ENCODE results near the gene UBASH3B.

The UBASH3B gene

DNA sequence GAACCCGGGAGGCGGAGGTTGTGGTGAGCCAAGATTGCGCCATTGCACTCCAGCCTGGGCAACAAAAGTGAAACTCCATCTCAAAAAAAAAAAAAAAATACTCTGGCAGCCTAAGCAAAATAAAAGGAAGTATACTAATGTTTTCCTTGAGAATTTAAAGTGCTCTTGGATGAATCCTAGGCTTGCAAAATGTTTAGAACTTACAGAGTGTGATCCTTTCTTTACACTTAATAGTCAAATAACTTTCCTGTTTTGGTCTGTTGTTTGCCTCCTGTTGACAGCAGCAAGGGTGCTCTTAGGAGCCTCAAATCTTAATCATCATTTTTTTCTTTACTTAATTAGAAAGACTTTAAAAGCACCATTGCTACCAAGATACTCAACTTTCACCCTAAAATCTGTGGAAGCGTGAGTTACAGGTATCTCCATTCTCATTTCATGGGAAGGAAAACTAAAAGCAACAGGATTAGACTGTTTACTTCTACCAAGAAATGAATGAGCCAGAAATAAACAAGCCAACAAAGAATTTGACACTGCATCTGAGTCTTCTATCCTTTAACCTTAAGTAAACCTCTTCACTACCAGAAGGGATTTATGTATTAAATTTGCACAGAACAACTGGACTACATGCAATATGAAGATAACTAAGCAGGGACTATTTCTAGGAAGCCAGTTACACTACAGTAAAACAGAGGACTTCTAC lies 144.0 kb downstream of the UBASH3B start:
- TF ChIP-seq, protein P1, sequence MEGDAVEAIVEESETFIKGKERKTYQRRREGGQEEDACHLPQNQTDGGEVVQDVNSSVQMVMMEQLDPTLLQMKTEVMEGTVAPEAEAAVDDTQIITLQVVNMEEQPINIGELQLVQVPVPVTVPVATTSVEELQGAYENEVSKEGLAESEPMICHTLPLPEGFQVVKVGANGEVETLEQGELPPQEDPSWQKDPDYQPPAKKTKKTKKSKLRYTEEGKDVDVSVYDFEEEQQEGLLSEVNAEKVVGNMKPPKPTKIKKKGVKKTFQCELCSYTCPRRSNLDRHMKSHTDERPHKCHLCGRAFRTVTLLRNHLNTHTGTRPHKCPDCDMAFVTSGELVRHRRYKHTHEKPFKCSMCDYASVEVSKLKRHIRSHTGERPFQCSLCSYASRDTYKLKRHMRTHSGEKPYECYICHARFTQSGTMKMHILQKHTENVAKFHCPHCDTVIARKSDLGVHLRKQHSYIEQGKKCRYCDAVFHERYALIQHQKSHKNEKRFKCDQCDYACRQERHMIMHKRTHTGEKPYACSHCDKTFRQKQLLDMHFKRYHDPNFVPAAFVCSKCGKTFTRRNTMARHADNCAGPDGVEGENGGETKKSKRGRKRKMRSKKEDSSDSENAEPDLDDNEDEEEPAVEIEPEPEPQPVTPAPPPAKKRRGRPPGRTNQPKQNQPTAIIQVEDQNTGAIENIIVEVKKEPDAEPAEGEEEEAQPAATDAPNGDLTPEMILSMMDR (IDR thresholded peaks at IDR 0.05; ENCODE audit: low read depth, low read length, missing control alignments), result no peak
- H3K4me3 ChIP-seq (replicated peaks; ENCODE audit: low read depth, low read length), result no peak overlapping the region
- DNase-seq (ENCODE audit: extremely low read depth, low read depth), result no peak

DNA sequence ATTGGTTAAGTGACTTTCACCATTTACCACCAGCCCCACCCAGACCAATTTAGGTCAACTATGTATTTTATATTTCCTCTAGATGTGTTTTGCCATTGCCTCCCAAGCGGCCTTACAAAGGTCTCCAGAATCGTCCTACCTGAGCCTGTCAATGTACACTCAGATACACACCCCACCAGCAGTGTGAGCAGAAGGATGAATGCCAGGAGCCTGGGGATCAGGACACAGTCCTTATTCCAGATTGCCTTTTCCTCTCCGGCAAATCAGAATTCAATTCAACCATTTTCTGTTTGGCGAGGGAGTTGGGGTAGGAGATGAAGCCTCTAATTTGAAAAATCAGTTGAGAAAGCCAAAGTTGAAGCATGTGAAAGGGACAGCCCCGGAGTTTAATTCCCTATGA lies 147.4 kb downstream of the UBASH3B start:
- no peak for DNase-seq (ENCODE audit: extremely low read depth, low read depth)
- TF ChIP-seq, protein P1 (IDR thresholded peaks at IDR 0.05; ENCODE audit: low read depth, low read length, missing control alignments), result no peak
- no peak overlapping the region for H3K4me3 ChIP-seq (replicated peaks; ENCODE audit: low read depth, low read length)

- no peak overlapping the region for H3K4me3 ChIP-seq (replicated peaks; ENCODE audit: low read depth, low read length)
- DNase-seq (ENCODE audit: extremely low read depth, low read depth), result no peak
- TF ChIP-seq, protein P1 (IDR thresholded peaks at IDR 0.05; ENCODE audit: low read depth, low read length, missing control alignments), result no peak
These were observed 147.8 kb downstream of the UBASH3B start for GRCh38 chr11:122803306-122803705.

- no peak for DNase-seq (ENCODE audit: extremely low read depth, low read depth)
- no peak overlapping the region for H3K4me3 ChIP-seq (replicated peaks; ENCODE audit: low read depth, low read length)
- TF ChIP-seq, protein P1 (IDR thresholded peaks at IDR 0.05; ENCODE audit: low read depth, low read length, missing control alignments), result no peak
These were observed 148.2 kb downstream of the UBASH3B start for GRCh38 chr11:122803716-122804115.

DNA sequence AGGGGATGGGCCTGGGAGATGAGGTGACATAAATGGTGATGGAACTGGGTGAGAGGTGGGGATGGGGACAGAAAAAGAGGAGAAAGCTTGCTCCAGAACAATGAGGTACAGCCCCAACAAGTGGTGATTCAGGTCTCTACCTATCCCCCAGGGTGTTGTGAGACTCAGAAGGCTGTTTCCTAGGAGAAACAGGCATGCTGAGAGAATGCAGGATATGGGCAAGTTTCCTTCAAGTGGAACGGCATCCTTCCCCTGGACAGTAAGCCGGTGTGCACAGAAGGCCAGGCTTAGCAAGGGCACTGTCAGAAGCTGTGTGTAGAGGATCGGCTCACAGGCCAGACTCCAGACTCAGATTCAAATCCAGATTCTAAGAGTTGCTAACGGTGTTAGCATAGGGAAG lies 148.6 kb downstream of the UBASH3B start:
- H3K4me3 ChIP-seq (replicated peaks; ENCODE audit: low read depth, low read length), result no peak overlapping the region
- TF ChIP-seq, protein P1 (IDR thresholded peaks at IDR 0.05; ENCODE audit: low read depth, low read length, missing control alignments), result no peak
- DNase-seq (ENCODE audit: extremely low read depth, low read depth), result no peak

DNA sequence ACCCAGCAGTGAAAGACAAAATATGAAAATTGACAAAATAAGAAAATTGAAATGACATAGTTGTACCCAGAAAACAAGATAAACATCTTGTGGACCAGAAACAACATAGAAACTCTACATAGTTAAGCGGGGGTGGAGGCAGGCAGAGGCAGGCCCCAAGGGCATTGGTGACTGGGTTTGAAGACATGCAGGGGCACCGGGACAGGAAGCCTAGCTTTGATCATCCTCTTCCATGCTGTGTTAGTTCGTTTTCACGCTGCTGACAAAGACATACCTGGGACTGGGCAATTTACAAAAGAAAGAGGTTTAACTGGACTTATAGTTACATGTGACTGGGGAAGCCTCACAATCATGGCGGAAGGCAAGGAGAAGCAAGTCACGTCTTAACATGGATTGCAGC lies 149.3 kb downstream of the UBASH3B start:
- DNase-seq (ENCODE audit: extremely low read depth, low read depth), result no peak
- no peak overlapping the region for H3K4me3 ChIP-seq (replicated peaks; ENCODE audit: low read depth, low read length)
- TF ChIP-seq, protein P1 (IDR thresholded peaks at IDR 0.05; ENCODE audit: low read depth, low read length, missing control alignments), result no peak

Data from HFF-Myc (cell line).